Activated naive CD4-positive, alpha-beta T cell treated with anti-CD3 and anti-CD28 coated beads for 36 hours (primary cell): ENCODE data around the gene ZBTB7C. TPM values are rescaled to one million over a fixed set of nuclear protein-coding genes. Genes with fewer than 3 reads are reported as not detected.

Experiments
- CTCF ChIA-PET: fragments of 350-600 bp; sonication (Branson Sonifier 250); formaldehyde crosslinking; loops from one replicate; lab custom pipeline; 2021; ENCODE audit warnings: antibody characterized with exemption; lab: Charles Lee
- DNase-seq: peaks from one replicate; pipeline ENCODE4 v3.0.0-alpha.2; 2020
- H3K27ac Mint-ChIP-seq: one replicate; pipeline ENCODE4 v1.8.0; 2021; ENCODE audit warnings: mild to moderate bottlenecking, mixed read lengths
- H3K27me3 Mint-ChIP-seq: one replicate; pipeline ENCODE4 v1.8.0; 2021; ENCODE audit warnings: low read depth, mixed read lengths
- H3K36me3 Mint-ChIP-seq: one replicate; pipeline ENCODE4 v1.8.0; 2021; ENCODE audit warnings: low read depth, mixed read lengths
- H3K4me1 Mint-ChIP-seq: one replicate; pipeline ENCODE4 v1.8.0; 2021; ENCODE audit warnings: low read depth, mixed read lengths
- H3K4me3 Mint-ChIP-seq: one replicate; pipeline ENCODE4 v1.8.0; 2021; ENCODE audit warnings: mild to moderate bottlenecking, moderate library complexity, mixed read lengths
- H3K9me3 Mint-ChIP-seq: one replicate; pipeline ENCODE4 v1.8.0; 2021; ENCODE audit warnings: mixed read lengths
- intact Hi-C: fragments of 100-400 bp; cut with micrococcal nuclease; formaldehyde crosslinking; loops from one replicate; pipeline ENCODE4 v1.15.1; 2023
- total RNA-seq, 2 experiments: library from RNA; stranded (reverse); gene quantifications; one replicate each; pipeline ENCODE4 v1.2.3, GENCODE V29; 2021

Gene ZBTB7C
- total RNA-seq, 2 experiments from 2014 or later: not detected

- H3K9me3 Mint-ChIP-seq: no peaks in the 10 kb centered on the region
Observed at GRCh38 chr18:48038636-48039035, 370.5 kb downstream of the ZBTB7C start.

DNA sequence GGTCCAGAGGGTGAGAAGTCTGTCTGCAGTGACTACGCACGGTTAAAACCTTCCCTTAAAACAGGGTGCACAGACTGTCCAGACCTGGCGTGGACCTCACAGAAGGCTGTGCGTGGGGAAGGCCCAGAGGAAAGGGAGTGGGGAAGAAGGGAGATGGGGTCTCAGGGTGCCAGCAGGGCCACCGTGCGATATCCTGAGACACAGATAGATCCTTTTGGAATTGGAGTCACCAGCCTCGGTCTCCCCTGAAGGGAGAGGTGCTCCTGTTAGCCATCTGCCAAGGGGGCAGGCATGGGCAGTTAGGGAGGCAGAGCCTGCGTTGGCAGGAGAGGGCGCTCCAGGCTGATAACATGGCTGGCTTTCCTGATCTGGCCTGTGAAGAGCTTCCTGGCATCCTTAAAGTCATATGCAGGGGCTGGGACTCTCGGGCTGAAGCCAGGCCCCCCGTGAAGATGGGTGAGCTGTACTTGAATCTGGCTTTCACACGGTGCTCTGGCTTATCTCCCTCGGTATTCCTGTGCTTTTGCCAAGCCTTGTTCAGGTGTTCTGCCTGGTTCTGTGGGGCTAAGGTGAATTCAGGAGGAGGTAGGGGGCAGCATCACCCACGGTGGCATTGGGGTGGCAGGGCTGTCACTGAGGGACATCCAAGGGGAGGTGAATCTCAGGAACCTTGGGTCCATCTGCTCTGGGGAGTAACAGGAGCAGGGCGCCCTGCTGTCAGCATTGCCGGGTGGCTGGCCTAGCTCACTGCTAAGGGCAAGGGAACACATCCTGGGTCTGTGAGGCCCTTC is 371.5 kb downstream of the ZBTB7C start:
- Mint-ChIP-seq H3K9me3 (no peaks in the 10 kb centered on the region), H3K27me3 (no peaks in the 10 kb centered on the region), H3K4me3 (no peak overlapping the region), H3K4me1 (no peaks in the 10 kb centered on the region), H3K36me3 (no peaks in the 10 kb centered on the region), H3K27ac (no peak overlapping the region)
- DNase-seq: peak; percentile 11
- CTCF ChIA-PET: interaction anchor here (1.0 to 1.1 kb wide), 2 partner anchors 9 to 257 kb away, joined by 3 read pairs; no protein-coding TSS in a partner anchor
- intact Hi-C loops: no loop called here

More at GRCh38 chr18:48038636-48039035, 370.5 kb downstream of the ZBTB7C start:
- no peak for DNase-seq
- H3K4me1 Mint-ChIP-seq: no peaks in the 10 kb centered on the region
- CTCF ChIA-PET: interaction anchor here (1.0 kb wide), 1 partner anchor 10 kb away, joined by 3 read pairs; no protein-coding TSS in a partner anchor
- H3K4me3 Mint-ChIP-seq: no peak overlapping the region
- H3K36me3 Mint-ChIP-seq: no peaks in the 10 kb centered on the region
- no peak overlapping the region for H3K27ac Mint-ChIP-seq
- intact Hi-C loops: no loop called here
- H3K27me3 Mint-ChIP-seq: peaks cover 2% of the 10 kb centered on the region

DNA sequence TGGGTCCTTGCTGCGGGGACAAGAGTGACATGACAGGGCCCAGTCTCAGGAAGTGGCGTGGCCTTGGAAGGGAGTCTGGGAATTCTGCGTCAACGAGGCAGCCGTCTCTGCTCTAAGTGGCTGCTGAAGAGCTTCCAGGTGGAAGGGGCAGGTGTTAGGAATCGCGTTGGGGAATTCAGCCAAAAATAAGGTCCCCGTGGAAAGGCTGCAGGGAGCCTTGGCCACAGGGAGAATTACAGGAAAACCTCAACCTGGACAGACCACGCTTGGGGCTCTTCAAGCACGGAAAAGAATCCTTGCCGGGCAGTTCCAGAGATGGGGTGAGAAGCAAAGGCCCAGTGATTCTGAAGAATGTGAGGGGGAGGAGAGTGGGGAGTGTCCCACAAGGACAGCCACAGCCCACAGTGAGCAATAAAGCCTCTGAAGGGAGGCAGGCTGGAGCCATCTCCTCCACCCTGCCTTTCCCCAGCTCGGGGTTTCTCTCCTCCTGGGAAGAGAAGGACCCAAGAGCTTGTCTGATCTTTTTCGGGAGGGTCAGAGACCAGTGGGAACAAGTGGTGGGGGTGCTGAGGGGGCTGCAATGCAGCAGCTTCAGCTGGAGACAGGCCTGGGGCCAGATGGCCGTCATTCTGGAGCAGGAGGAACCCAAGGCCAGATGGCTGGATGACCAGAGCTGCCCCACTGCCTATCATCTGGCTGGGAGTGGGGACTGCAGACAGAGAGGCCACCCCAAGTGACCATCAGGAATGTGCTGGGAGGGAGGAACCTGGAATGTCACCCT is 372.4 kb downstream of the ZBTB7C start:
- H3K27me3 Mint-ChIP-seq: no peaks in the 10 kb centered on the region
- H3K27ac Mint-ChIP-seq: no peak overlapping the region
- DNase-seq: no peak
- CTCF ChIA-PET: interaction anchor here (0.6 to 1.1 kb wide), 3 partner anchors 81 to 1345 kb away, joined by 3 read pairs; no protein-coding TSS in a partner anchor
- no peak overlapping the region for H3K4me3 Mint-ChIP-seq
- no peaks in the 10 kb centered on the region for H3K9me3 Mint-ChIP-seq
- intact Hi-C loops: no loop called here
- no peaks in the 10 kb centered on the region for H3K4me1 Mint-ChIP-seq
- no peaks in the 10 kb centered on the region for H3K36me3 Mint-ChIP-seq

DNA sequence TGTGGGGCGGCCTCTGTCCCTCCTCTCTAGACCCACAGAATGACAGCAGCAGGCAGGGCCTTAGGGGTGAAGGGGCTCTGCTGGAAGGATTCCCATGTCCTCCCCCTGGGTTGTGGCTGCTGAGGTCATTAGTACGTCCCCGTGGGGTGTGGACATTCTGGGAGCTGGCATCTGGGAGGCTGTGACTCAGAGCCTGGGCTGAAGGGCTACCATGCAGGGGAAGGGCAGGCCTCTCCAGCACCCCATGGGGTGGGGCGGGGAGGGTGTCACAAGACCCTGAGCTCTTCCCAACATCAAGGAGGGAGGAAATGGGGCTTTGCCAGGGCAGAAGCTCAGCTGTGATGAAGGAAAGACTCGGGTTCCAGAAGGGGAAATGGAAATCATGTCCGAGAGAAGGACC is 373.0 kb downstream of the ZBTB7C start:
- no peaks in the 10 kb centered on the region for H3K4me1 Mint-ChIP-seq
- H3K27me3 Mint-ChIP-seq: no peaks in the 10 kb centered on the region
- CTCF ChIA-PET: interaction anchor here (0.6 kb wide), 2 partner anchors 82 to 1346 kb away, joined by 3 read pairs; no protein-coding TSS in a partner anchor
- no peak for DNase-seq
- H3K36me3 Mint-ChIP-seq: no peaks in the 10 kb centered on the region
- no peak overlapping the region for H3K4me3 Mint-ChIP-seq
- H3K9me3 Mint-ChIP-seq: no peaks in the 10 kb centered on the region
- no peak overlapping the region for H3K27ac Mint-ChIP-seq
- intact Hi-C loops: no loop called here

GRCh38 chr18:48035556-48035860 is 373.7 kb downstream of the ZBTB7C start:
- H3K4me1 Mint-ChIP-seq: no peaks in the 10 kb centered on the region
- H3K27me3 Mint-ChIP-seq: no peaks in the 10 kb centered on the region
- no peak overlapping the region for H3K27ac Mint-ChIP-seq
- DNase-seq: no peak
- no peak overlapping the region for H3K4me3 Mint-ChIP-seq
- H3K9me3 Mint-ChIP-seq: no peaks in the 10 kb centered on the region
- H3K36me3 Mint-ChIP-seq: no peaks in the 10 kb centered on the region
- intact Hi-C loops: no loop called here
- CTCF ChIA-PET: no interaction called here

GRCh38 chr18:48034651-48035555 is 374.3 kb downstream of the ZBTB7C start:
- DNase-seq: no peak
- CTCF ChIA-PET: no interaction called here
- Mint-ChIP-seq H3K27ac (no peak overlapping the region), H3K36me3 (no peaks in the 10 kb centered on the region), H3K27me3 (no peaks in the 10 kb centered on the region), H3K9me3 (no peaks in the 10 kb centered on the region), H3K4me3 (no peak overlapping the region), H3K4me1 (no peaks in the 10 kb centered on the region)
- intact Hi-C loops: no loop called here

GRCh38 chr18:48033790-48034650 is 375.2 kb downstream of the ZBTB7C start:
- Mint-ChIP-seq H3K36me3 (no peaks in the 10 kb centered on the region), H3K4me1 (no peaks in the 10 kb centered on the region), H3K27ac (no peak overlapping the region), H3K9me3 (no peaks in the 10 kb centered on the region), H3K4me3 (no peak overlapping the region), H3K27me3 (no peaks in the 10 kb centered on the region)
- CTCF ChIA-PET: interaction anchor here (1.0 to 1.5 kb wide), 4 partner anchors 13 to 413 kb away, joined by 3 to 5 read pairs (median 3); no protein-coding TSS in a partner anchor
- no peak for DNase-seq
- intact Hi-C loops: no loop called here

- Mint-ChIP-seq H3K4me3 (no peak overlapping the region), H3K27me3 (no peaks in the 10 kb centered on the region), H3K4me1 (no peaks in the 10 kb centered on the region), H3K36me3 (no peaks in the 10 kb centered on the region), H3K27ac (no peak overlapping the region), H3K9me3 (no peaks in the 10 kb centered on the region)
- CTCF ChIA-PET: interaction anchor here (1.0 to 1.5 kb wide), 4 partner anchors 14 to 414 kb away, joined by 3 to 5 read pairs (median 3); no protein-coding TSS in a partner anchor
- intact Hi-C loops: no loop called here
- no peak for DNase-seq
Observed at GRCh38 chr18:48032876-48033789, 376.1 kb downstream of the ZBTB7C start.

GRCh38 chr18:48031641-48032040 is 377.5 kb downstream of the ZBTB7C start:
- no peak overlapping the region for H3K27ac Mint-ChIP-seq
- H3K9me3 Mint-ChIP-seq: no peaks in the 10 kb centered on the region
- H3K4me3 Mint-ChIP-seq: no peak overlapping the region
- no peaks in the 10 kb centered on the region for H3K4me1 Mint-ChIP-seq
- intact Hi-C loops: loop anchor here (1.0 to 2.0 kb wide), 2 partner anchors 313 to 415 kb away; no protein-coding TSS in a partner anchor
- DNase-seq: no peak
- CTCF ChIA-PET: no interaction called here
- no peaks in the 10 kb centered on the region for H3K27me3 Mint-ChIP-seq
- H3K36me3 Mint-ChIP-seq: no peaks in the 10 kb centered on the region

GRCh38 chr18:48030616-48031480 is 378.3 kb downstream of the ZBTB7C start:
- no peaks in the 10 kb centered on the region for H3K27me3 Mint-ChIP-seq
- no peaks in the 10 kb centered on the region for H3K4me1 Mint-ChIP-seq
- CTCF ChIA-PET: interaction anchor here (0.8 to 1.3 kb wide), 3 partner anchors 20 to 414 kb away, joined by 4 to 7 read pairs (median 4); no protein-coding TSS in a partner anchor
- no peaks in the 10 kb centered on the region for H3K36me3 Mint-ChIP-seq
- DNase-seq: peak; percentile 49
- no peak overlapping the region for H3K27ac Mint-ChIP-seq
- intact Hi-C loops: loop anchor here (1.0 to 2.0 kb wide), 2 partner anchors 314 to 415 kb away; no protein-coding TSS in a partner anchor
- no peaks in the 10 kb centered on the region for H3K9me3 Mint-ChIP-seq
- no peak overlapping the region for H3K4me3 Mint-ChIP-seq
